ENCODE results near the gene EFNA1. TPM values are rescaled to one million over a fixed set of nuclear protein-coding genes. Genes with fewer than 3 reads are reported as not detected.

Gene EFNA1
- total and polyA plus RNA-seq, 2 of the 13 experiments (the other 11 are each of a cell fraction or from before 2014, with no cell fraction given): 81.8 to 874 TPM

DNA sequence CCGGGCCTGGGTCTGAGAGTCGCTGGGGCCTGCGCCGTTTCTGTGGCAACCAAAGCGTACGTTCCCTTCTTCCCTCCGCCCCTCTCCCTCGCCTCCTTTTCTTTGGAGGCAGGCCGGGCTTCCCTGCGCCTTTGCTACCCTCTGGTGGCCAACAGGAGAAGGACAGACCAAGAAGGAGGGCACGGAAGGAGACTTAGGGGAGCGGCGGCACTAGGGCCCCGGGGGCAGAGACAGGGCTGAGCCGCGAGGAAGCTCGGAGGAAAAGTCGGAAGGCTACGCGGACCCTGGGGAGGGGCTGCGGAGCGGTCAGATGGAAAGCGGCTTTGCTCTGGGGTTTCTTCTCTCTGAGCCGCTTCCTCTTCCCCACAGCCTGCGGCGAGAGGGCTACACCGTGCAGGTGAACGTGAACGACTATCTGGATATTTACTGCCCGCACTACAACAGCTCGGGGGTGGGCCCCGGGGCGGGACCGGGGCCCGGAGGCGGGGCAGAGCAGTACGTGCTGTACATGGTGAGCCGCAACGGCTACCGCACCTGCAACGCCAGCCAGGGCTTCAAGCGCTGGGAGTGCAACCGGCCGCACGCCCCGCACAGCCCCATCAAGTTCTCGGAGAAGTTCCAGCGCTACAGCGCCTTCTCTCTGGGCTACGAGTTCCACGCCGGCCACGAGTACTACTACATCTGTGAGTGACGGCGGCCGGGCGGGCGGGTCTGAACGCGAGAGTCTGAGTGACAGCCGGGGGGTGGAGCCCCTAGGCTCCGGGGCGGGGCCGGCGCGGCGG lies 42.8 kb upstream of the EFNA1 start (continued):
- TF ChIP-seq, protein P1, sequence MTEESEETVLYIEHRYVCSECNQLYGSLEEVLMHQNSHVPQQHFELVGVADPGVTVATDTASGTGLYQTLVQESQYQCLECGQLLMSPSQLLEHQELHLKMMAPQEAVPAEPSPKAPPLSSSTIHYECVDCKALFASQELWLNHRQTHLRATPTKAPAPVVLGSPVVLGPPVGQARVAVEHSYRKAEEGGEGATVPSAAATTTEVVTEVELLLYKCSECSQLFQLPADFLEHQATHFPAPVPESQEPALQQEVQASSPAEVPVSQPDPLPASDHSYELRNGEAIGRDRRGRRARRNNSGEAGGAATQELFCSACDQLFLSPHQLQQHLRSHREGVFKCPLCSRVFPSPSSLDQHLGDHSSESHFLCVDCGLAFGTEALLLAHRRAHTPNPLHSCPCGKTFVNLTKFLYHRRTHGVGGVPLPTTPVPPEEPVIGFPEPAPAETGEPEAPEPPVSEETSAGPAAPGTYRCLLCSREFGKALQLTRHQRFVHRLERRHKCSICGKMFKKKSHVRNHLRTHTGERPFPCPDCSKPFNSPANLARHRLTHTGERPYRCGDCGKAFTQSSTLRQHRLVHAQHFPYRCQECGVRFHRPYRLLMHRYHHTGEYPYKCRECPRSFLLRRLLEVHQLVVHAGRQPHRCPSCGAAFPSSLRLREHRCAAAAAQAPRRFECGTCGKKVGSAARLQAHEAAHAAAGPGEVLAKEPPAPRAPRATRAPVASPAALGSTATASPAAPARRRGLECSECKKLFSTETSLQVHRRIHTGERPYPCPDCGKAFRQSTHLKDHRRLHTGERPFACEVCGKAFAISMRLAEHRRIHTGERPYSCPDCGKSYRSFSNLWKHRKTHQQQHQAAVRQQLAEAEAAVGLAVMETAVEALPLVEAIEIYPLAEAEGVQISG (CRISPR knock-in tag; IDR thresholded peaks at IDR 0.05): peak; percentile 78
- TF ChIP-seq RBFOX2 (IDR thresholded peaks at IDR 0.05; ENCODE audit: low read depth, low read length) (peak; percentile 77), MIER2 (CRISPR knock-in tag; IDR thresholded peaks at IDR 0.05) (peak; percentile 44; the same call in 1 of the 2 replicates), ELF1 (CRISPR knock-in tag; IDR thresholded peaks at IDR 0.05) (peak; percentile 80), CBX5 (CRISPR knock-in tag; IDR thresholded peaks at IDR 0.05; ENCODE audit: borderline replicate concordance) (peak; percentile 86), DNMT3B (CRISPR knock-in tag; conservative IDR thresholded peaks at IDR 0.05) (no peak), PHF21A (CRISPR knock-in tag; IDR thresholded peaks at IDR 0.05) (peak; percentile 50; the same call in 1 of the 2 replicates), EED (CRISPR knock-in tag; IDR thresholded peaks at IDR 0.05) (0 out of 2 replicates have a peak, but pooled peaks have one; percentile 39), RAD51 (IDR thresholded peaks at IDR 0.05; ENCODE audit: borderline replicate concordance) (no peak)
- TF ChIP-seq, protein P2, sequence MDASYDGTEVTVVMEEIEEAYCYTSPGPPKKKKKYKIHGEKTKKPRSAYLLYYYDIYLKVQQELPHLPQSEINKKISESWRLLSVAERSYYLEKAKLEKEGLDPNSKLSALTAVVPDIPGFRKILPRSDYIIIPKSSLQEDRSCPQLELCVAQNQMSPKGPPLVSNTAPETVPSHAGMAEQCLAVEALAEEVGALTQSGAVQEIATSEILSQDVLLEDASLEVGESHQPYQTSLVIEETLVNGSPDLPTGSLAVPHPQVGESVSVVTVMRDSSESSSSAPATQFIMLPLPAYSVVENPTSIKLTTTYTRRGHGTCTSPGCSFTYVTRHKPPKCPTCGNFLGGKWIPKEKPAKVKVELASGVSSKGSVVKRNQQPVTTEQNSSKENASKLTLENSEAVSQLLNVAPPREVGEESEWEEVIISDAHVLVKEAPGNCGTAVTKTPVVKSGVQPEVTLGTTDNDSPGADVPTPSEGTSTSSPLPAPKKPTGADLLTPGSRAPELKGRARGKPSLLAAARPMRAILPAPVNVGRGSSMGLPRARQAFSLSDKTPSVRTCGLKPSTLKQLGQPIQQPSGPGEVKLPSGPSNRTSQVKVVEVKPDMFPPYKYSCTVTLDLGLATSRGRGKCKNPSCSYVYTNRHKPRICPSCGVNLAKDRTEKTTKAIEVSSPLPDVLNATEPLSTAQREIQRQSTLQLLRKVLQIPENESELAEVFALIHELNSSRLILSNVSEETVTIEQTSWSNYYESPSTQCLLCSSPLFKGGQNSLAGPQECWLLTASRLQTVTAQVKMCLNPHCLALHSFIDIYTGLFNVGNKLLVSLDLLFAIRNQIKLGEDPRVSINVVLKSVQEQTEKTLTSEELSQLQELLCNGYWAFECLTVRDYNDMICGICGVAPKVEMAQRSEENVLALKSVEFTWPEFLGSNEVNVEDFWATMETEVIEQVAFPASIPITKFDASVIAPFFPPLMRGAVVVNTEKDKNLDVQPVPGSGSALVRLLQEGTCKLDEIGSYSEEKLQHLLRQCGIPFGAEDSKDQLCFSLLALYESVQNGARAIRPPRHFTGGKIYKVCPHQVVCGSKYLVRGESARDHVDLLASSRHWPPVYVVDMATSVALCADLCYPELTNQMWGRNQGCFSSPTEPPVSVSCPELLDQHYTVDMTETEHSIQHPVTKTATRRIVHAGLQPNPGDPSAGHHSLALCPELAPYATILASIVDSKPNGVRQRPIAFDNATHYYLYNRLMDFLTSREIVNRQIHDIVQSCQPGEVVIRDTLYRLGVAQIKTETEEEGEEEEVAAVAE (CRISPR knock-in tag; IDR thresholded peaks at IDR 0.05; ENCODE audit: borderline replicate concordance): peak; percentile 78; the same call in 1 of the 2 replicates
- TF ChIP-seq, protein P3, sequence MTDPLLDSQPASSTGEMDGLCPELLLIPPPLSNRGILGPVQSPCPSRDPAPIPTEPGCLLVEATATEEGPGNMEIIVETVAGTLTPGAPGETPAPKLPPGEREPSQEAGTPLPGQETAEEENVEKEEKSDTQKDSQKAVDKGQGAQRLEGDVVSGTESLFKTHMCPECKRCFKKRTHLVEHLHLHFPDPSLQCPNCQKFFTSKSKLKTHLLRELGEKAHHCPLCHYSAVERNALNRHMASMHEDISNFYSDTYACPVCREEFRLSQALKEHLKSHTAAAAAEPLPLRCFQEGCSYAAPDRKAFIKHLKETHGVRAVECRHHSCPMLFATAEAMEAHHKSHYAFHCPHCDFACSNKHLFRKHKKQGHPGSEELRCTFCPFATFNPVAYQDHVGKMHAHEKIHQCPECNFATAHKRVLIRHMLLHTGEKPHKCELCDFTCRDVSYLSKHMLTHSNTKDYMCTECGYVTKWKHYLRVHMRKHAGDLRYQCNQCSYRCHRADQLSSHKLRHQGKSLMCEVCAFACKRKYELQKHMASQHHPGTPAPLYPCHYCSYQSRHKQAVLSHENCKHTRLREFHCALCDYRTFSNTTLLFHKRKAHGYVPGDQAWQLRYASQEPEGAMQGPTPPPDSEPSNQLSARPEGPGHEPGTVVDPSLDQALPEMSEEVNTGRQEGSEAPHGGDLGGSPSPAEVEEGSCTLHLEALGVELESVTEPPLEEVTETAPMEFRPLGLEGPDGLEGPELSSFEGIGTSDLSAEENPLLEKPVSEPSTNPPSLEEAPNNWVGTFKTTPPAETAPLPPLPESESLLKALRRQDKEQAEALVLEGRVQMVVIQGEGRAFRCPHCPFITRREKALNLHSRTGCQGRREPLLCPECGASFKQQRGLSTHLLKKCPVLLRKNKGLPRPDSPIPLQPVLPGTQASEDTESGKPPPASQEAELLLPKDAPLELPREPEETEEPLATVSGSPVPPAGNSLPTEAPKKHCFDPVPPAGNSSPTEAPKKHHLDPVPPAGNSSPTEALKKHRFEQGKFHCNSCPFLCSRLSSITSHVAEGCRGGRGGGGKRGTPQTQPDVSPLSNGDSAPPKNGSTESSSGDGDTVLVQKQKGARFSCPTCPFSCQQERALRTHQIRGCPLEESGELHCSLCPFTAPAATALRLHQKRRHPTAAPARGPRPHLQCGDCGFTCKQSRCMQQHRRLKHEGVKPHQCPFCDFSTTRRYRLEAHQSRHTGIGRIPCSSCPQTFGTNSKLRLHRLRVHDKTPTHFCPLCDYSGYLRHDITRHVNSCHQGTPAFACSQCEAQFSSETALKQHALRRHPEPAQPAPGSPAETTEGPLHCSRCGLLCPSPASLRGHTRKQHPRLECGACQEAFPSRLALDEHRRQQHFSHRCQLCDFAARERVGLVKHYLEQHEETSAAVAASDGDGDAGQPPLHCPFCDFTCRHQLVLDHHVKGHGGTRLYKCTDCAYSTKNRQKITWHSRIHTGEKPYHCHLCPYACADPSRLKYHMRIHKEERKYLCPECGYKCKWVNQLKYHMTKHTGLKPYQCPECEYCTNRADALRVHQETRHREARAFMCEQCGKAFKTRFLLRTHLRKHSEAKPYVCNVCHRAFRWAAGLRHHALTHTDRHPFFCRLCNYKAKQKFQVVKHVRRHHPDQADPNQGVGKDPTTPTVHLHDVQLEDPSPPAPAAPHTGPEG (CRISPR knock-in tag; IDR thresholded peaks at IDR 0.05): peak; percentile 83; the same call in 1 of the 2 replicates
- TF ChIP-seq, protein P4, sequence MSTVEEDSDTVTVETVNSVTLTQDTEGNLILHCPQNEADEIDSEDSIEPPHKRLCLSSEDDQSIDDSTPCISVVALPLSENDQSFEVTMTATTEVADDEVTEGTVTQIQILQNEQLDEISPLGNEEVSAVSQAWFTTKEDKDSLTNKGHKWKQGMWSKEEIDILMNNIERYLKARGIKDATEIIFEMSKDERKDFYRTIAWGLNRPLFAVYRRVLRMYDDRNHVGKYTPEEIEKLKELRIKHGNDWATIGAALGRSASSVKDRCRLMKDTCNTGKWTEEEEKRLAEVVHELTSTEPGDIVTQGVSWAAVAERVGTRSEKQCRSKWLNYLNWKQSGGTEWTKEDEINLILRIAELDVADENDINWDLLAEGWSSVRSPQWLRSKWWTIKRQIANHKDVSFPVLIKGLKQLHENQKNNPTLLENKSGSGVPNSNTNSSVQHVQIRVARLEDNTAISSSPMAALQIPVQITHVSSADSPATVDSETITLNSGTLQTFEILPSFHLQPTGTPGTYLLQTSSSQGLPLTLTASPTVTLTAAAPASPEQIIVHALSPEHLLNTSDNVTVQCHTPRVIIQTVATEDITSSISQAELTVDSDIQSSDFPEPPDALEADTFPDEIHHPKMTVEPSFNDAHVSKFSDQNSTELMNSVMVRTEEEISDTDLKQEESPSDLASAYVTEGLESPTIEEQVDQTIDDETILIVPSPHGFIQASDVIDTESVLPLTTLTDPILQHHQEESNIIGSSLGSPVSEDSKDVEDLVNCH (CRISPR knock-in tag; IDR thresholded peaks at IDR 0.05): no peak

All from HepG2 (cell line).